HepG2 (cell line): ENCODE data around the gene MCF2L. TPM values are rescaled to one million over a fixed set of nuclear protein-coding genes. Genes with fewer than 3 reads are reported as not detected.

ENCODE experiments used
- ASH2L ChIP-seq: fragments of 300-600, 200-600 bp; sonication (generic); IDR thresholded peaks from 2 replicates; pipeline ENCODE4 v1.7.0; 2017; ENCODE audit warnings: low read depth, mild to moderate bottlenecking, moderate library complexity, mixed read lengths, low read length; ENCODE audit not compliant: insufficient read length
- EP300 ChIP-seq, 3 experiments: sonication (generic) in 1 of 3; formaldehyde crosslinking in 1 of 3; IDR thresholded peaks; 2 replicates each; pipeline versions ENCODE4 v1.5.1 to v1.6.1; 2011 to 2020; ENCODE audit warnings: low read depth in 2 of 3, low read length in 2 of 3, borderline replicate concordance in 1 of 3, improper control_type of control experiment in 1 of 3, mild to moderate bottlenecking in 1 of 3, missing genetic modification reagents in 1 of 3, moderate library complexity in 1 of 3
- HNRNPH1 ChIP-seq: fragments of 200-400 bp; formaldehyde crosslinking; optimal IDR thresholded peaks from 2 replicates; pipeline ENCODE3; 2017; ENCODE audit warnings: mild to moderate bottlenecking, low read depth, low read length
- HOMEZ ChIP-seq: IDR thresholded peaks from 2 replicates; pipeline ENCODE4 v1.6.1; 2016; ENCODE audit warnings: low read depth
- MEIS2 ChIP-seq: sonication (generic); formaldehyde crosslinking; IDR thresholded peaks from 2 replicates; pipeline ENCODE4 v1.9.0; 2021; ENCODE audit warnings: mild to moderate bottlenecking, missing genetic modification reagents
- PAXIP1 ChIP-seq: sonication (generic); formaldehyde crosslinking; conservative IDR thresholded peaks from 2 replicates; pipeline ENCODE4 v1.4.0; 2020; ENCODE audit warnings: mild to moderate bottlenecking, missing genetic modification reagents, moderate library complexity
- PHF21A ChIP-seq: sonication (generic); formaldehyde crosslinking; IDR thresholded peaks from 2 replicates; pipeline ENCODE4 v1.5.0; 2020; ENCODE audit warnings: mild to moderate bottlenecking, missing genetic modification reagents
- REXO4 ChIP-seq: sonication (generic); formaldehyde crosslinking; IDR thresholded peaks from 2 replicates; pipeline ENCODE4 v1.8.0; 2022; ENCODE audit warnings: missing genetic modification reagents, mild to moderate bottlenecking, borderline replicate concordance
- RFX1 ChIP-seq: fragments of 450-650 bp; IDR thresholded peaks from 2 replicates; pipeline ENCODE4 v1.6.1; 2017
- SP5 ChIP-seq: IDR thresholded peaks from 2 replicates; pipeline ENCODE4 v1.6.1; 2016; ENCODE audit warnings: low read depth, borderline replicate concordance
- TEAD3 ChIP-seq: optimal IDR thresholded peaks from 2 replicates; pipeline ENCODE3; 2016; ENCODE audit warnings: borderline replicate concordance
- ZMYM4 ChIP-seq: sonication (generic); formaldehyde crosslinking; IDR thresholded peaks from 2 replicates; pipeline ENCODE4 v1.8.1; 2023; ENCODE audit warnings: mild to moderate bottlenecking, missing genetic modification reagents
- ZNF274 ChIP-seq: sonication (generic); formaldehyde crosslinking; IDR thresholded peaks from 2 replicates; pipeline ENCODE4 v1.5.1; 2020; ENCODE audit warnings: mild to moderate bottlenecking, missing genetic modification reagents
- ZNF709 ChIP-seq: sonication (generic); formaldehyde crosslinking; IDR thresholded peaks from 2 replicates; pipeline ENCODE4 v1.5.0; 2020; ENCODE audit warnings: mild to moderate bottlenecking, missing genetic modification reagents
- ZNF839 ChIP-seq: sonication (generic); formaldehyde crosslinking; IDR thresholded peaks from 2 replicates; pipeline ENCODE4 v1.4.0; 2020; ENCODE audit warnings: missing genetic modification reagents, mild to moderate bottlenecking, borderline replicate concordance
- polyA plus RNA-seq, 8 experiments: library from polyadenylated mRNA; depleted of rRNA in 3 of 8; stranded (reverse) in 7 of 8; unstranded in 1 of 8; fragments of >200 nt; fragmentation: Illumina TruSeq in 4 of 8; extraction: Trizol in 4 of 8; gene quantifications; 2 replicates each; pipeline versions ENCODE4 v1.2.1 to v1.2.3, GENCODE V29; 2011 to 2016; ENCODE audit warnings: low read depth in 4 of 8, missing spikeins in 1 of 8, mixed read lengths in 1 of 8; ENCODE audit not compliant: insufficient read depth in 1 of 8
- total RNA-seq, 5 experiments: library from RNA; depleted of rRNA; stranded (reverse); fragments of >200 nt; fragmentation: Illumina TruSeq; extraction: Trizol; gene quantifications; 2 replicates each; pipeline ENCODE4 v1.2.3, GENCODE V29; 2016; ENCODE audit warnings: low read depth in 1 of 5
- TF ChIP-seq, protein P1 (sequence below): sonication (generic); formaldehyde crosslinking; IDR thresholded peaks from 2 replicates; pipeline ENCODE4 v1.5.1; 2020; ENCODE audit warnings: mild to moderate bottlenecking, missing genetic modification reagents, moderate library complexity
- TF ChIP-seq, protein P2 (sequence below): sonication (generic); formaldehyde crosslinking; IDR thresholded peaks from 2 replicates; pipeline ENCODE4 v1.5.0; 2020; ENCODE audit warnings: mild to moderate bottlenecking, missing genetic modification reagents, moderate library complexity

Gene MCF2L
- total and polyA plus RNA-seq, 2 of the 13 experiments (the other 11 are each of a cell fraction or from before 2014, with no cell fraction given) = 19.4 to 28.4 TPM

DNA sequence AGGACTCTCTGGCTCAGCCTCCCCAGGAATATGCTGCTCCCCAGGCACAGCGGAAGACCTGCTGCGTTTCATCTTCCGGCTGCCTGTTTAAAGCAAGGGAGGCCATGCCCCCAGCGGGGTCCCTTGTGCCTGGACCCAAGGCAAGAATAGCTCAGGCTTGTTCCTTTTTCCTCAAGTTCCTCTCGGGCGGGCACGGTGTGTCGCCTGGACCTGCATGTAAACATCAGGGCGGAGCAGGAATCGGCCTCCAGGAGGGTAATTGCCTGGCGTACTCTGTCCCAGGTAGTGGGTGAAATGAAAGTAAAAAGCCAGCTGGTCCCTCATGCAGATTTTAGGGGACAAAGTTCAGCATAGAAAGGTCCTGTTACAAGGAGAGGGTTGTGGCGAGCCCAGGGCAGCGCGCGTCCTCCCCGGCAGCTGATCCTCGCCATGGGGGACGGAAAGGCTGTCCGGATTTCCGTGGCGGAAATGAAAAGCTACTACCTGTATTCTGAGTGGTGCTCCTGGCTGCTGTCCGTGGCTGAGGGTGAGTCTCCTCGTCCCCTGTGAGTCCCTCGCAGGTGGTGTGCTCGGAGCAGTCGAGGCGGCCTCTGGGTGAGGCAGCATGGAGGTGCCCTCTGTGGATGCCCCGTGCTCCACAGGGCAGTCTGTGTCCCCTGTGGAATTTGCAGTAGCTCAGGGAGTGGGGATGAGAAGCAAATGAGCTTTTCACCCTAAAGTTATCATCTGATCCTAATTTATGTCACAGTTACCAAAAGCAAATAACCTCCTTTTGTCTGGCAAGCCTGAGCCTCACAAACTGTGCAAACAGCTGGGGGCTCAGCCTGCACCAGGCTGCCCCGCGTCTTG lies 16.2 kb downstream of the MCF2L start (continued):
- TF ChIP-seq EP300 (IDR thresholded peaks at IDR 0.05; ENCODE audit: low read depth in 2 of 2, low read length in 2 of 2) = peak in 1 of 2 experiments; percentile 14; a peak in 1 of 4 replicates
- no peak for TF ChIP-seq EP300 (CRISPR knock-in tag; IDR thresholded peaks at IDR 0.05; ENCODE audit: borderline replicate concordance)
- TF ChIP-seq ASH2L = peak; percentile 79
- TF ChIP-seq ZNF839 (CRISPR knock-in tag) = no peak
- TF ChIP-seq RFX1 = no peak
- TF ChIP-seq PAXIP1 (CRISPR knock-in tag) = peak; percentile 57
- TF ChIP-seq HNRNPH1 = no peak
- TF ChIP-seq, protein P1, sequence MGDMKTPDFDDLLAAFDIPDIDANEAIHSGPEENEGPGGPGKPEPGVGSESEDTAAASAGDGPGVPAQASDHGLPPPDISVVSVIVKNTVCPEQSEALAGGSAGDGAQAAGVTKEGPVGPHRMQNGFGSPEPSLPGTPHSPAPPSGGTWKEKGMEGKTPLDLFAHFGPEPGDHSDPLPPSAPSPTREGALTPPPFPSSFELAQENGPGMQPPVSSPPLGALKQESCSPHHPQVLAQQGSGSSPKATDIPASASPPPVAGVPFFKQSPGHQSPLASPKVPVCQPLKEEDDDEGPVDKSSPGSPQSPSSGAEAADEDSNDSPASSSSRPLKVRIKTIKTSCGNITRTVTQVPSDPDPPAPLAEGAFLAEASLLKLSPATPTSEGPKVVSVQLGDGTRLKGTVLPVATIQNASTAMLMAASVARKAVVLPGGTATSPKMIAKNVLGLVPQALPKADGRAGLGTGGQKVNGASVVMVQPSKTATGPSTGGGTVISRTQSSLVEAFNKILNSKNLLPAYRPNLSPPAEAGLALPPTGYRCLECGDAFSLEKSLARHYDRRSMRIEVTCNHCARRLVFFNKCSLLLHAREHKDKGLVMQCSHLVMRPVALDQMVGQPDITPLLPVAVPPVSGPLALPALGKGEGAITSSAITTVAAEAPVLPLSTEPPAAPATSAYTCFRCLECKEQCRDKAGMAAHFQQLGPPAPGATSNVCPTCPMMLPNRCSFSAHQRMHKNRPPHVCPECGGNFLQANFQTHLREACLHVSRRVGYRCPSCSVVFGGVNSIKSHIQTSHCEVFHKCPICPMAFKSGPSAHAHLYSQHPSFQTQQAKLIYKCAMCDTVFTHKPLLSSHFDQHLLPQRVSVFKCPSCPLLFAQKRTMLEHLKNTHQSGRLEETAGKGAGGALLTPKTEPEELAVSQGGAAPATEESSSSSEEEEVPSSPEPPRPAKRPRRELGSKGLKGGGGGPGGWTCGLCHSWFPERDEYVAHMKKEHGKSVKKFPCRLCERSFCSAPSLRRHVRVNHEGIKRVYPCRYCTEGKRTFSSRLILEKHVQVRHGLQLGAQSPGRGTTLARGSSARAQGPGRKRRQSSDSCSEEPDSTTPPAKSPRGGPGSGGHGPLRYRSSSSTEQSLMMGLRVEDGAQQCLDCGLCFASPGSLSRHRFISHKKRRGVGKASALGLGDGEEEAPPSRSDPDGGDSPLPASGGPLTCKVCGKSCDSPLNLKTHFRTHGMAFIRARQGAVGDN (CRISPR knock-in tag) = peak; percentile 88
- TF ChIP-seq, protein P2, sequence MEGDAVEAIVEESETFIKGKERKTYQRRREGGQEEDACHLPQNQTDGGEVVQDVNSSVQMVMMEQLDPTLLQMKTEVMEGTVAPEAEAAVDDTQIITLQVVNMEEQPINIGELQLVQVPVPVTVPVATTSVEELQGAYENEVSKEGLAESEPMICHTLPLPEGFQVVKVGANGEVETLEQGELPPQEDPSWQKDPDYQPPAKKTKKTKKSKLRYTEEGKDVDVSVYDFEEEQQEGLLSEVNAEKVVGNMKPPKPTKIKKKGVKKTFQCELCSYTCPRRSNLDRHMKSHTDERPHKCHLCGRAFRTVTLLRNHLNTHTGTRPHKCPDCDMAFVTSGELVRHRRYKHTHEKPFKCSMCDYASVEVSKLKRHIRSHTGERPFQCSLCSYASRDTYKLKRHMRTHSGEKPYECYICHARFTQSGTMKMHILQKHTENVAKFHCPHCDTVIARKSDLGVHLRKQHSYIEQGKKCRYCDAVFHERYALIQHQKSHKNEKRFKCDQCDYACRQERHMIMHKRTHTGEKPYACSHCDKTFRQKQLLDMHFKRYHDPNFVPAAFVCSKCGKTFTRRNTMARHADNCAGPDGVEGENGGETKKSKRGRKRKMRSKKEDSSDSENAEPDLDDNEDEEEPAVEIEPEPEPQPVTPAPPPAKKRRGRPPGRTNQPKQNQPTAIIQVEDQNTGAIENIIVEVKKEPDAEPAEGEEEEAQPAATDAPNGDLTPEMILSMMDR (CRISPR knock-in tag) = 0 out of 2 replicates have a peak, but pooled peaks have one; percentile 8
- TF ChIP-seq HOMEZ (CRISPR knock-in tag) = peak; percentile 47; the same call in 1 of the 2 replicates
- TF ChIP-seq ZNF274 (CRISPR knock-in tag) = no peak
- no peak for TF ChIP-seq REXO4 (CRISPR knock-in tag)
- 0 out of 2 replicates have a peak, but pooled peaks have one; percentile 29 for TF ChIP-seq ZMYM4
- peak; percentile 93 for TF ChIP-seq PHF21A (CRISPR knock-in tag)
- peak; percentile 69 for TF ChIP-seq TEAD3 (CRISPR knock-in tag)
- TF ChIP-seq ZNF709 (CRISPR knock-in tag) = 0 out of 2 replicates have a peak, but pooled peaks have one; percentile 28
- TF ChIP-seq SP5 (CRISPR knock-in tag) = peak; percentile 71
- TF ChIP-seq MEIS2 (CRISPR knock-in tag) = 0 out of 2 replicates have a peak, but pooled peaks have one; percentile 20
